ENCODE results near the gene ABTB1.

- TF ChIP-seq CTCF (IDR thresholded peaks at IDR 0.05; ENCODE audit: insufficient read depth, low read depth, low read length) (no peak), EZH2 (IDR thresholded peaks at IDR 0.05; ENCODE audit: insufficient read depth, low read length) (no peak)
These were observed 35.2 kb upstream of the ABTB1 start for GRCh38 chr3:127637546-127637945.
